RWPE2 (cell line): Measurements from ENCODE around the gene MYRF.

Experiments used
- ATAC-seq: fragments of 200-7000 bp; cut with Tn5 transposase; 3 replicates; pipeline ENCODE4 v1.9.1; 2021; ENCODE audit warnings: low read depth
- DNase-seq: peaks from one replicate; pipeline ENCODE4 v3.0.0-alpha.2; 2020; ENCODE audit warnings: low spot score
- H3K27ac ChIP-seq: fragments of 450-650 bp; 2 replicates; pipeline ENCODE4 v1.5.1; 2017; ENCODE audit warnings: mild to moderate bottlenecking; ENCODE audit not compliant: poor library complexity, severe bottlenecking
- H3K27me3 ChIP-seq: fragments of 250-450 bp; sonication (Bioruptor Pico); 2 replicates; pipeline ENCODE4 v1.5.1; 2021; ENCODE audit warnings: mild to moderate bottlenecking, moderate library complexity; ENCODE audit not compliant: insufficient read depth, poor library complexity, severe bottlenecking
- H3K36me3 ChIP-seq: fragments of 250-450 bp; sonication (Bioruptor Pico); 2 replicates; pipeline ENCODE4 v1.5.1; 2020; ENCODE audit warnings: low read depth, mild to moderate bottlenecking, moderate library complexity
- H3K4me1 ChIP-seq: fragments of 250-450 bp; sonication (Bioruptor Pico); 2 replicates; pipeline ENCODE4 v1.5.1; 2021; ENCODE audit warnings: mild to moderate bottlenecking, moderate library complexity; ENCODE audit not compliant: insufficient read depth, poor library complexity, severe bottlenecking
- H3K4me3 ChIP-seq: fragments of 250-450 bp; sonication (Bioruptor Pico); 2 replicates; pipeline ENCODE4 v1.5.1; 2021; ENCODE audit warnings: mild to moderate bottlenecking, moderate library complexity; ENCODE audit not compliant: severe bottlenecking
- H3K9me3 ChIP-seq: fragments of 250-450 bp; sonication (Bioruptor Pico); 2 replicates; pipeline ENCODE4 v1.5.1; 2021; ENCODE audit warnings: mild to moderate bottlenecking, moderate library complexity; ENCODE audit not compliant: severe bottlenecking
- TF ChIP-seq, protein P1 (sequence below): fragments of 450-650 bp; IDR thresholded peaks from one replicate; pipeline ENCODE4 v1.5.1; 2017; ENCODE audit warnings: mild to moderate bottlenecking, moderate library complexity; ENCODE audit not compliant: poor library complexity, severe bottlenecking

MYRF gene

DNA sequence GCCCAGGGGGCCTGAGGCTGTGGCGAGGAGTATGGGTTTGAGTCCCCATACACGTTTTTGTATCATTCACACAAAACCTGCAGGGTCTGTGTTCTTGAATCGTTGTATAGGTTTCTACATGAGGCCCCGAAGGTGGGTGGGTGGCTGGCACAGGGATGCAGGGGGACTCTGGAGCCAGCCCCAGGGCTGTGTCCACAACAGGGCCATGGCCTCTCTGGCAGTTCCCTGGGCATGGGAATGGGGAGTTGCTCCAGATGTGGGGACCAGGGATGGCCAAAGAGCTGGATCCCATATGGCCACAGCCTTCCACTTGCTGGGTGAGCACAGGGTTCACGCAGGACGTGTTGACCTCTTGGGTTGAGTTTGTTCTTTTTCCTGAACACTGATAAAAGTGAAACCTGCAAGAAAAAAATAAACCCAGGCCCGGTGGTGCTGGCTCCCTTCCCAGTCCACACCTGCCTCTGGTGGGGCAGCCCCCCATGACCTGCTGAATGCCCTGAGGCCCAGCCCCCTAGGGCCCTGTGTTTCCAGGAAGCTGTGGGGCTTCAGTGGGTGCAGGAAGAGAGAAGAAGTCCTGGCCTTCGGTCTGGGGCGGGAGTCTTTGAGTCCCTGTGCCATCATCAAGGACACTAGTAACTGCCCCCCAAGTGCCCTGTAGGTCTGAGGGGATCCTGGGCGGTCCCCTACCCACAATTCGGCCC is 16.1 kb downstream of the MYRF start:
- no peak overlapping the region for H3K27ac ChIP-seq
- no peak overlapping the region for H3K4me3 ChIP-seq
- ATAC-seq: no peak
- TF ChIP-seq, protein P1, sequence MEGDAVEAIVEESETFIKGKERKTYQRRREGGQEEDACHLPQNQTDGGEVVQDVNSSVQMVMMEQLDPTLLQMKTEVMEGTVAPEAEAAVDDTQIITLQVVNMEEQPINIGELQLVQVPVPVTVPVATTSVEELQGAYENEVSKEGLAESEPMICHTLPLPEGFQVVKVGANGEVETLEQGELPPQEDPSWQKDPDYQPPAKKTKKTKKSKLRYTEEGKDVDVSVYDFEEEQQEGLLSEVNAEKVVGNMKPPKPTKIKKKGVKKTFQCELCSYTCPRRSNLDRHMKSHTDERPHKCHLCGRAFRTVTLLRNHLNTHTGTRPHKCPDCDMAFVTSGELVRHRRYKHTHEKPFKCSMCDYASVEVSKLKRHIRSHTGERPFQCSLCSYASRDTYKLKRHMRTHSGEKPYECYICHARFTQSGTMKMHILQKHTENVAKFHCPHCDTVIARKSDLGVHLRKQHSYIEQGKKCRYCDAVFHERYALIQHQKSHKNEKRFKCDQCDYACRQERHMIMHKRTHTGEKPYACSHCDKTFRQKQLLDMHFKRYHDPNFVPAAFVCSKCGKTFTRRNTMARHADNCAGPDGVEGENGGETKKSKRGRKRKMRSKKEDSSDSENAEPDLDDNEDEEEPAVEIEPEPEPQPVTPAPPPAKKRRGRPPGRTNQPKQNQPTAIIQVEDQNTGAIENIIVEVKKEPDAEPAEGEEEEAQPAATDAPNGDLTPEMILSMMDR: no peak
- H3K36me3 ChIP-seq: no peaks in the 10 kb centered on the region
- H3K4me1 ChIP-seq: no peaks in the 10 kb centered on the region
- H3K9me3 ChIP-seq: no peaks in the 10 kb centered on the region
- H3K27me3 ChIP-seq: no peaks in the 10 kb centered on the region
- DNase-seq: no peak

DNA sequence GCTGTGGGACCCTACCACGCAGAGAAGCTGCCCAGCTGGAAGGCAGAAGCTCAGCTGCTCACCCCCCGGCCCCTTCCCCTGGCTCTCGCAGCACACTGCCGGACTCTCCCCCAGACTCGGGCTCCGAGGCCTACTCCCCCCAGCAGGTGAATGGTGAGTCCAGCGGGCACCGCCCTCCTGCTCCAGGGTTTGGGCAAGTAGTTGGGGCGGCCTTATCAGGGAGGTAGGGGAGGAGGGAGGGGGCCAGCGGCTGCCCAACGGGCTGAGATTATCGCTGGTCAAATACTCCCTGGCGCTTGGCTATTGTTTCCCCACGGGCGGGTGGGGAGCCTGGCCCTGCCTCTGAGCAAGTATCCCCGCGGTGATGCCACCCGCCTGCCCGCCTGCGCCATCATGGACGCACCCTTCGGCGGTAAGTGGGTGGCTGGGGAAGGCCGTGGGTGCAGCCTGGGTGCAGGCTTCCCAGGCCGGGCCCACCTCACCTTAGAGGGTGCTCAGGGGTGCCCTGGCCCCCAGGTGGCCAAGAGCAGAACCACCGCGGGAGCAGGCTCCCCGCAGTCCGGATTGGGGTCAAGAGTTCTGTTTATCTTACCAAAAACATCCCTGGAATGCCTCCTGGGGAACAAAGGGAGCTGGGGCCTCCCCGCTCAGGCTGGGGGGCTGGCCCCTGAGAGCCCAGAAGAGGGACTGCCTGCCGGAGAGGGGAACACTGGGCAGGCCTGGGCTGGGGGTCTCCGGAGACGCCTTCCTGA is 16.9 kb downstream of the MYRF start:
- no peaks in the 10 kb centered on the region for H3K4me1 ChIP-seq
- H3K27me3 ChIP-seq: no peaks in the 10 kb centered on the region
- no peaks in the 10 kb centered on the region for H3K36me3 ChIP-seq
- ATAC-seq (no peak), DNase-seq (no peak)
- no peaks in the 10 kb centered on the region for H3K9me3 ChIP-seq
- TF ChIP-seq, protein P1: no peak
- no peak overlapping the region for H3K27ac ChIP-seq
- no peak overlapping the region for H3K4me3 ChIP-seq

DNA sequence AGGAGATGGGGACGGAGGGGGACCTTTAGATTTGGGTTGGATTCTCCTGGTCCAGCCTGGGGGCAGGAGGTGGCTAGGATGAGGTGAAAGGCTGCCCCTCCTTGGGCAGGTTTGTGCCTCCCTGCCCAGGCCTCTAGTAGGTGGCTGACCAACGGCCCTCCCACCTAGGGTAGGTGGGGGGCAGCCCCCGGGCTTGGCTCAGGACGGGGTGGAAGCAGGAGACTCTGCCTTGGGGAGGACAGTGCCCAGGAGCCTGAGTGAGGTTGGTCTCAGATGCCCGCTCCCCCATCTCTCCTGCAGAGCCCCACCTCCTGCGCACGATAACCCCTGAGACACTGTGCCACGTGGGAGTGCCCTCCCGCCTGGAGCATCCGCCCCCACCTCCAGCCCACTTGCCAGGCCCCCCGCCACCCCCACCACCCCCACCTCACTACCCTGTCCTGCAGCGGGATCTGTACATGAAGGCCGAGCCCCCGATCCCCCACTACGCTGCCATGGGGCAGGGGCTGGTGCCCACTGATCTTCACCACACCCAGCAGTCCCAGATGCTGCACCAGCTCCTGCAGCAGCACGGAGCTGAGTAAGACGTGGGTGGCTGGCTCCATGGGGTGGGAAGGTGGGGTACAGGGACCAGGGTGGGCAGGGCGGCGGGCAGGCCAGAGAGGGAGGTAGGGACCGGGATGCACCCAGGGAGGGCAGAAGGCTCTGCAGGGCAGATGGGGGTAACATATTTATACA is 17.7 kb downstream of the MYRF start:
- ATAC-seq (no peak), DNase-seq (no peak)
- H3K9me3 ChIP-seq: no peaks in the 10 kb centered on the region
- no peaks in the 10 kb centered on the region for H3K36me3 ChIP-seq
- TF ChIP-seq, protein P1: no peak
- no peaks in the 10 kb centered on the region for H3K4me1 ChIP-seq
- no peak overlapping the region for H3K27ac ChIP-seq
- no peak overlapping the region for H3K4me3 ChIP-seq
- H3K27me3 ChIP-seq: no peaks in the 10 kb centered on the region

DNA sequence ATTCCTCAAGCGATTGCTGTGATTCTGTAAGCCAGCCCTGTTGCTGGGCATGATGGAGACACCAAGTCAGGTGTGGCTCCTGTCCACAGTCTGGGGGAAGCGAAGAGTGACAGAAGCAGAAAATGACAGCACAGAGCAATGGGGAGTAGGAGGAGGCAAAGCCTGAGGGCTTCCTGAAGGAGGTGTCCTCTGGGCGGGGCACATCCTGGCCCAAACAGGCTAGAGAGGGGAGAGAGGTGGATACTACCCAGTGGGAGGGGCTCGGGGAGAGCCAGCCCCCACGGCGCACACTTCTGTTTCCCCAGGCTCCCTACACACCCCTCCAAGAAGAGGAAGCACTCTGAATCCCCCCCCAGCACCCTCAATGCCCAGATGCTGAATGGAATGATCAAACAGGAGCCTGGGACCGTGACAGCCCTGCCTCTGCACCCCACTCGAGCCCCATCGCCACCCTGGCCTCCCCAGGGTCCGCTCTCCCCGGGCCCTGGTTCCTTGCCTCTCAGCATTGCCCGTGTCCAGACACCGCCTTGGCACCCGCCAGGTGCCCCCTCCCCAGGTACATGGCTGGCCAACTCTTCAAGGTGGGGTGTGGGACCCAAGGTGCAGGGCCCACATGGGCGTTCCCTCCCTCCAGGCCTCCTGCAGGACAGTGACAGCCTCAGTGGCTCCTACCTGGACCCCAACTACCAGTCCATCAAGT is 18.9 kb downstream of the MYRF start:
- DNase-seq (no peak), ATAC-seq (no peak)
- H3K27ac ChIP-seq: no peak overlapping the region
- H3K36me3 ChIP-seq: no peaks in the 10 kb centered on the region
- TF ChIP-seq, protein P1: no peak
- no peak overlapping the region for H3K4me3 ChIP-seq
- H3K27me3 ChIP-seq: no peaks in the 10 kb centered on the region
- H3K9me3 ChIP-seq: no peaks in the 10 kb centered on the region
- H3K4me1 ChIP-seq: no peaks in the 10 kb centered on the region
